Activated CD8-positive, alpha-beta memory T cell treated with anti-CD3 and anti-CD28 coated beads for 36 hours (primary cell): ENCODE measurements around the gene DCXR. TPM values are rescaled to one million over a fixed set of nuclear protein-coding genes. Genes with fewer than 3 reads are reported as not detected.

ENCODE experiments used
- CTCF ChIA-PET: fragments of 350-600 bp; sonication (Branson Sonifier 250); formaldehyde crosslinking; loops from one replicate; lab custom pipeline; 2021; ENCODE audit warnings: antibody characterized with exemption; lab: Charles Lee
- POLR2A ChIA-PET: fragments of 350-600 bp; sonication (Branson Sonifier 250); formaldehyde crosslinking; loops from one replicate; lab custom pipeline; 2021; ENCODE audit warnings: antibody characterized with exemption; lab: Charles Lee
- total RNA-seq, 2 experiments: library from RNA; stranded (reverse); gene quantifications; one replicate each; pipeline ENCODE4 v1.2.3, GENCODE V29; 2021

Gene DCXR
- total RNA-seq, 2 experiments from 2014 or later = 119 to 129 TPM

- ChIA-PET CTCF (no interaction called here), POLR2A (no interaction called here)
Measured at GRCh38 chr17:82012261-82012639, 25.2 kb downstream of the DCXR start.

- ChIA-PET POLR2A (no interaction called here), CTCF (no interaction called here)
Measured at GRCh38 chr17:82011617-82012187, 25.8 kb downstream of the DCXR start.

- ChIA-PET POLR2A (no interaction called here), CTCF (interaction anchor here (1.8 to 2.1 kb wide), 2 partner anchors 9 to 51 kb away, joined by 7 to 8 read pairs; no protein-coding TSS in a partner anchor)
Measured at GRCh38 chr17:82010575-82011525, 26.6 kb downstream of the DCXR start.

DNA sequence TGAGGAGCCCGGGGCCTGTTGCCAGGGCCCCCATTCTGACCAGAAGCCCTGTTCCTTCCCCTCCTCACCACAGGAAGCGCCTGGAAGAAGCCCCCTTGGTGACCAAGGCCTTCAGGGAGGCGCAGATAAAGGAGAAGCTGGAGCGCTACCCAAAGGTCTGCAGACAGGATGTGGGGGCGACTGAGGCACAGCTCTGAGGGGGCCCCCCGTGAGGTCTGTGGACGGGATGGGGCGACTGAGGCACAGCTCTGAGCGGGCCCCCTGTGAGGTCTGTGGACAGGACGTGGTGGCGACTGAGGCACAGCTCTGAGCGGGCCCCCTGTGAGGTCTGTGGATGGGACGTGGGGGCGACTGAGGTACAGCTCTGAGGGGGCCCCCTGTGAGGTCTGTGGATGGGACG, 28.1 kb downstream of the DCXR start:
- POLR2A ChIA-PET = no interaction called here
- CTCF ChIA-PET = interaction anchor here (0.6 to 2.1 kb wide), 5 partner anchors 11 to 183 kb away, joined by 3 to 8 read pairs (median 5); partner anchors contain the start of genes CENPX and LRRC45

DNA sequence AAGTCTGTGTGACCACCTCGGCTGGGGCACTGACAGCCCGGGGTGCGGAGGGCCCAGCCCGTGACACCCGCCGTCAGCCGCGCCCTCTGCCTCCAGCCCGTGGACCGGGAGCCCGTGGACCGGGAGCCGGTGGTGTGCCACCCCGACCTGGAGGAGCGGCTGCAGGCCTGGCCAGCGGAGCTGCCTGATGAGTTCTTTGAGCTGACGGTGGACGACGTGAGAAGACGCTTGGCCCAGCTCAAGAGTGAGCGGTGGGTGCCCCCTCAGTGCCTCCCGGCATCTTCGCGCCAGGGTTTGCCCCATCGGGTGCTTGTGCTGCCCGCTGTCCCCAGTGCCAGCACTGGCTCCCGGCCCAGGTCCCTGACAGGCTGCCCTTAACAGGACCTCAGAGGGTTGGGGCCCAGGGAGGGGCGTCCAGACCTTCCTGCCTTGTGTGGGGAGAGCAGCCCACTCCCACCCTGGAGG, 28.5 kb downstream of the DCXR start:
- CTCF ChIA-PET = interaction anchor here (1.0 to 2.1 kb wide), 3 partner anchors 11 to 14 kb away, joined by 3 to 8 read pairs (median 3); partner anchors contain the start of genes CENPX and LRRC45
- POLR2A ChIA-PET = no interaction called here

DNA sequence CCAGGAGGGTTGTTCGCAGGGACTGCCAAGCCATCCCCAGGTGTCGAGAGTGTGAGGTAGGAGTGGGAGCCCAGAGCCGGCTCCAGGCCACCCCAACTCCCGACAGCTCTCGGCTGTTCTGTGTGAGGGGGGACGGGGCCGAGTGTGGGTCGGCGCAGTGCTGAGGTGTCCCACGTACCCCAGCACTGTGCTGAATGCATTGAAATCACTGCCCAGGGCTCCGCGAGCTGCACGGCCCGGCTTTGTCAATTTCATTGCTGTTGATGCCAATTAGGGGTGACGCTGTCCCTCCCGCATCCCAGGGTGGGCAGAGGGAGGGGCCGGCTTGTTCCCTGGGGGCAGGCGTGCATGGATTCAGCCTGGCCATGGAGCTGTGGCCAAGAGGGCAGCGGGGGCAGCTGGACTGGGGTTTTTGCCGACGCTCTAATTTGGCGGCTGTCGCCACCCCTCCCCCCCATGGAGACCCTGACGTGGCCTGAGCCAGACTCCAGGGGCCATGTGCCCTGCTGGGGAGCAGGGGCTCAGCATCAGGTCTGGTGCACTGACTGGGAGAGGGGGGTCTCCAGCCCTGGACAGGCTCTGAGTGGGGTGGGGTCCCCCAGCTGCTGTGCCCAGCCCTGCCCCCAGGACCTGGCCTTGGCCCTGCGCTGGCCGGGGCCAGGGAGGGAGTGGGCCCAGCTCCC, 29.1 kb downstream of the DCXR start:
- ChIA-PET POLR2A (no interaction called here), CTCF (interaction anchor here (1.6 to 2.1 kb wide), 2 partner anchors 12 to 14 kb away, joined by 3 to 8 read pairs; partner anchors contain the start of genes CENPX and LRRC45)

DNA sequence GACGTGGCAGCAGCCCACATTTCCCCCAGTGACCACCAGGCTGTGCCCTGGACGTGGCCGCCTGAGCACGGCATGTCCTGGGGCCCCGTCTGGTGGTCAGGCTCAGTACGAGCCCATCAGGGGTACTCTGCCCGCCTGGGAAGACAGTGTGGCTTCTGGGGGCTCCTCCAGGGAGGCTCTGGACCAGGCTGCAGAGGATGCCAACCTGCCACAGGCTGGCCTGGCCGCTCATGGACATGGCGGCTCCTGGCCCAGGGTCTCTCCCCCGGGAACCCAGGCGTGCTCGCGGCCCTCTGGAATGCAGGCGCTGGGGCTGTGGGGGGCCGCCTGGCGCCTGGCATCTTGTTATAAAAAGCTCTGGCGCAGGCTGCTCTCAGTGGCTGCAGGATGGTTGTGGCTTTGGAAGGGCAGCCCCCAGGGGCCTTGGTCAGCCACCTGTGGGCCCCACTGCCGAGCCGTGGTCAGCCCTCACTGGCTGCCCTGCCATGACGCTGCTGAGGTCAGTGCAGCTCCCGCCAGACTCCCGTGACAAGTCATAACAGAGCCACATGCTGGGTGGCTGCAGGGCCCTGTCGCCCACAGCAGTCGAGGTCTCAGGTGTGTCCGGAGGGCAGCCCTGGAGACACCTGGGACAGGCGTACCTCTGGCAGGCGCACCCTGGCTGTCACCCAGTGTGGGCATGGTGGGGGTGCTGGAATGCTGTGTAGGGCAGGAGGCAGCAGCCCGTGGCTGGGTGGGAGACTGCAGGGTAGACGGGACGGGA, 29.8 kb downstream of the DCXR start:
- CTCF ChIA-PET = interaction anchor here (1.6 kb wide), 1 partner anchor 15 kb away, joined by 3 read pairs; the partner anchor contains the start of genes CENPX and LRRC45
- POLR2A ChIA-PET = no interaction called here

GRCh38 chr17:82007228-82007494, 30.3 kb downstream of the DCXR start:
- CTCF ChIA-PET = no interaction called here
- POLR2A ChIA-PET = no interaction called here

DNA sequence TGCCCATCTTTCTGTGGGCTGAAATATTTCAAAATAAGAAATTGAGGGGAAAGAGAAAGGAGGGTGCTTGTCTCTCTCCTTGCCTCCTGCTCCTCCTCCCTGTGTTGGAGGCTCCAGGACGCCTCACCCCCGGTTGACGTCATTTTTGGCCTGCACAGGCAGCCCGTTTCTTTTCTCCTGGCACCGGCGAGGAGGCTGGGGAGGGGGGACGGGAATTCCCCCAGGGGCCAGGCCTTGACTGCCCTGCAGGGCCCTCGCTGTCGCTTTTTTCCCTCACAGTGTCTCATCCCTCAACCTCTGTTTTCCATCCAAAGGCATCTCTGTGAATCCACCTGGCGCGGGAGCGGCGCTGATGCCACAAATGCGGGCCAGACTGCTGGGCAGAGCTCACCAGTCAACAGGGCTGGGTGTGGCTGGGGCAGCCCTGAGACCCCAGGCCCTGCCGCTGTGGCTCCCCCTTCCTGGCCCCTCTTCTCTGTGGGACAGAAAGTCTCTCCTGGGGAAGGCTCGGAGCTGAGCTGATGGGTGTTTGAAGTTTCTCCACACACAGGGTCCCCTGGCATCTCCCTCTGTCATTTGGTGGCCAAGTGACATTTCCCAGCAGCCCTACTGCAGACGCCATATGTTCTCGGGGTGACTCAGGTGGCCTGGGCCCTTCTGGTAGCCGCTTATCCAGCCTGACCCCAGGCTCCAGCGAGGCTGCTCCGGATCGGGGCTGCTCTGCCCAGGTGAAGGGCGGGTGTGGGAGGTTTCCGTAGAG, 30.8 kb downstream of the DCXR start:
- CTCF ChIA-PET = no interaction called here

GRCh38 chr17:82005701-82006348, 31.7 kb downstream of the DCXR start:
- ChIA-PET CTCF (no interaction called here), POLR2A (no interaction called here)

More for the DNA sequence above, 30.8 kb downstream of the DCXR start:
- POLR2A ChIA-PET = no interaction called here

GRCh38 chr17:82004517-82005455, 32.7 kb downstream of the DCXR start:
- ChIA-PET CTCF (interaction anchor here (1.0 kb wide), 1 partner anchor 44 kb away, joined by 4 read pairs; no protein-coding TSS in a partner anchor), POLR2A (interaction anchor here (0.7 kb wide), 1 partner anchor 18 kb away, joined by 3 read pairs; the partner anchor contains the start of genes CENPX and LRRC45)

GRCh38 chr17:82003411-82004381, 33.8 kb downstream of the DCXR start:
- ChIA-PET CTCF (interaction anchor here (1.0 to 1.3 kb wide), 2 partner anchors 18 to 43 kb away, joined by 3 to 4 read pairs; no protein-coding TSS in a partner anchor), POLR2A (interaction anchor here (0.7 kb wide), 1 partner anchor 19 kb away, joined by 3 read pairs; the partner anchor contains the start of genes CENPX and LRRC45)

- CTCF ChIA-PET = no interaction called here
- POLR2A ChIA-PET = no interaction called here
Measured at GRCh38 chr17:82001571-82002056, 35.9 kb downstream of the DCXR start.

- ChIA-PET POLR2A (no interaction called here), CTCF (no interaction called here)
Measured at GRCh38 chr17:82000803-82001570, 36.5 kb downstream of the DCXR start.
